ENCODE data around the gene USE1. TPM values are rescaled to one million over a fixed set of nuclear protein-coding genes. Genes with fewer than 3 reads are reported as not detected.
"Not testable (repeated sequence)": the region's sequence is repeated elsewhere in the genome, so short reads cannot be mapped to it uniquely, and the experiment has no call there.

Gene USE1
- total RNA-seq, 2 experiments from 2014 or later, result 19.9 to 20.4 TPM

DNA sequence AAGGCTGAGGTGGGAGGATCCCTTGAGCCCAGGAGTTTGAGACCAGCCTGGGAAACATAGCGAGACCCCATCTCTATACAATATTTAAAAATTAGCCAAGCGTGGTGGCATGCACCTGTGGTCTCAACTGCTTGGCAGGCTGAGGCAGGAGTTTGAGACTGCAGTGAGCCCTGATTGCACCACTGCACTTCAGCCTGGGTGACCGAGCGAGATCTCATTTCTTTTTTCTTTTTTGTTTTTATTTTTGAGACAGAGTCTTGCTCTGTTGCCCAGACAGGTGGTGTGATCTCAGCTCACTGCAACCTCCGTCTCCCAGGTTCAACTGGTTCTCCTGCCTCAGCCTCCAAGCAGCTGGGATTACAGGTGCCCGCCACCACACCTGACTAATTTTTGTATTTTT lies 23.4 kb upstream of the USE1 start:
- CTCF ChIA-PET, H3K27me3 Mint-ChIP-seq, H3K4me3 Mint-ChIP-seq, POLR2A ChIA-PET, H3K27ac Mint-ChIP-seq, H3K4me1 Mint-ChIP-seq, H3K9me3 Mint-ChIP-seq, DNase-seq: not testable (repeated sequence)
- peaks cover 63% of the 10 kb centered on the region for H3K36me3 Mint-ChIP-seq (ENCODE audit: low read depth)

DNA sequence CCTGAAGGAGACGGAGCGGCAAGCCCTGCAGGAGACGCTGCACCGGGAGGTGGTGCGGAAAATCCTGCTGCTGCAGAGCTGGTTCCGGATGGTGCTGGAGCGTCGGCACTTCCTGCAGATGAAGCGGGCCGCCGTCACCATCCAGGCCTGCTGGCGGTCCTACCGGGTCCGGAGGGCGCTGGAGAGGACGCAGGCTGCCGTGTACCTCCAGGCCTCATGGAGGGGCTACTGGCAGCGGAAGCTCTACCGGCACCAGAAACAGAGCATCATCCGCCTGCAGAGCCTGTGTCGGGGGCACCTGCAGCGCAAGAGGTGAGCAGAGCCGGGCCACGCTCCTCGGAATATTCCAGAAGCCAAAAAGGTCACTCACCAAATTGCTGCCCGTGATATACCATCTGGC lies 22.4 kb upstream of the USE1 start:
- no peak overlapping the region for H3K27ac Mint-ChIP-seq
- H3K36me3 Mint-ChIP-seq (ENCODE audit: low read depth), result peaks cover 61% of the 10 kb centered on the region
- no peak overlapping the region for H3K4me3 Mint-ChIP-seq
- ChIA-PET CTCF (no interaction called here), POLR2A (interaction anchor here (0.8 to 1.6 kb wide), 2 partner anchors 8 to 9 kb away, joined by 3 read pairs; no protein-coding TSS in a partner anchor)
- no peaks in the 10 kb centered on the region for H3K9me3 Mint-ChIP-seq
- no peaks in the 10 kb centered on the region for H3K27me3 Mint-ChIP-seq
- DNase-seq, result no peak
- H3K4me1 Mint-ChIP-seq, result no peaks in the 10 kb centered on the region

DNA sequence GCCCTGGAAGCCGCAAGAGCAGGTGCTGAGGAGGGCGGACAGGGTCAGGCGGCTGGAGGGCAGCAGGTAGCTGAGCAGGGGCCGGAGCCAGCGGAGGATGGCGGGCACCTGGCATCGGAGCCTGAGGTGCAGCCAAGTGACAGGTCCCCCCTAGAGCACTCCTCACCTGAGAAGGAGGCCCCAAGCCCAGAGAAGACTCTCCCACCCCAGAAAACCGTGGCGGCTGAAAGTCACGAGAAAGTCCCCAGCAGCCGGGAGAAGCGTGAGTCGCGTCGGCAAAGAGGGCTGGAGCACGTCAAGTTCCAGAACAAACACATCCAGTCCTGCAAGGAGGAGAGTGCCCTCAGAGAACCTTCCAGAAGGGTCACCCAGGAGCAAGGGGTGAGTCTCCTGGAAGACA lies 20.5 kb upstream of the USE1 start:
- Mint-ChIP-seq H3K27me3 (no peaks in the 10 kb centered on the region), H3K4me3 (no peak overlapping the region), H3K9me3 (no peaks in the 10 kb centered on the region), H3K36me3 (ENCODE audit: low read depth) (peaks cover 59% of the 10 kb centered on the region), H3K27ac (no peak overlapping the region), H3K4me1 (no peaks in the 10 kb centered on the region)
- no peak for DNase-seq
- ChIA-PET POLR2A (interaction anchor here (1.6 kb wide), 1 partner anchor 10 kb away, joined by 3 read pairs; no protein-coding TSS in a partner anchor), CTCF (no interaction called here)

DNA sequence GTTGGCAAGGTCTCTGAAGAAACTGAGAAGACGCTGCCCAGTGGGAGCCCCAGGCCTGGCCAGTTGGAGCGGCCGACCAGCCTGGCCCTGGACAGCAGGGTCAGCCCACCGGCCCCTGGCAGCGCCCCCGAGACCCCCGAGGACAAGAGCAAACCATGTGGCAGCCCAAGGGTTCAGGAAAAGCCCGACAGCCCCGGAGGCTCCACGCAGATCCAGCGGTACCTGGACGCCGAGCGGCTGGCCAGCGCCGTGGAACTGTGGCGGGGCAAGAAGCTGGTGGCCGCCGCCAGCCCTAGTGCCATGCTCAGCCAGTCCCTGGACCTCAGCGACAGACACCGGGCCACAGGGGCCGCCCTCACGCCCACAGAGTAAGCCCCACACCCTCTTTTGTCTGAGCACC lies 20.1 kb upstream of the USE1 start:
- Mint-ChIP-seq H3K27ac (no peak overlapping the region), H3K27me3 (no peaks in the 10 kb centered on the region), H3K36me3 (ENCODE audit: low read depth) (peaks cover 59% of the 10 kb centered on the region), H3K9me3 (no peaks in the 10 kb centered on the region), H3K4me1 (no peaks in the 10 kb centered on the region), H3K4me3 (no peak overlapping the region)
- POLR2A ChIA-PET, result no interaction called here
- CTCF ChIA-PET, result no interaction called here
- DNase-seq, result no peak

DNA sequence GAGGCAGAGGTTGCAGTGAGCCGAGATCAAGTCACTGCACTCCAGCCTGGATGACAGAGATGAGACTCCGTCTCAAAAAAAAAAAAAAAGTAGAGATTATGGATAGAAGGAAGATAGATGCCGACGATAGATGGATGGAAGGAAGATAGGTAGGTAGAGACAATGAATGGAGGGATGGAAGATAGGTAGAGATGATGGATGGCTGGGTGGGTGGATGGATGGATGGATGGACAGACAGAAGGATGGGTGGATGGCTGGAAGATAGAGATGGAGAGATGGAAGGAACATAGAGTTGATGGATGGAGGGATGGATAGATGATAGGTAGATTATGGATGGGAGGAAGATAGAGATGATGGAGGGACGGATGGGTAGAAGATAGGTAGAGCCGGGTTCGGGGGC lies 18.5 kb upstream of the USE1 start:
- H3K27ac Mint-ChIP-seq, result no peak overlapping the region
- POLR2A ChIA-PET, result no interaction called here
- H3K9me3 Mint-ChIP-seq, result no peaks in the 10 kb centered on the region
- H3K36me3 Mint-ChIP-seq (ENCODE audit: low read depth), result peaks cover 63% of the 10 kb centered on the region
- no peaks in the 10 kb centered on the region for H3K4me1 Mint-ChIP-seq
- CTCF ChIA-PET, result no interaction called here
- H3K4me3 Mint-ChIP-seq, result no peak overlapping the region
- no peak for DNase-seq
- no peaks in the 10 kb centered on the region for H3K27me3 Mint-ChIP-seq

DNA sequence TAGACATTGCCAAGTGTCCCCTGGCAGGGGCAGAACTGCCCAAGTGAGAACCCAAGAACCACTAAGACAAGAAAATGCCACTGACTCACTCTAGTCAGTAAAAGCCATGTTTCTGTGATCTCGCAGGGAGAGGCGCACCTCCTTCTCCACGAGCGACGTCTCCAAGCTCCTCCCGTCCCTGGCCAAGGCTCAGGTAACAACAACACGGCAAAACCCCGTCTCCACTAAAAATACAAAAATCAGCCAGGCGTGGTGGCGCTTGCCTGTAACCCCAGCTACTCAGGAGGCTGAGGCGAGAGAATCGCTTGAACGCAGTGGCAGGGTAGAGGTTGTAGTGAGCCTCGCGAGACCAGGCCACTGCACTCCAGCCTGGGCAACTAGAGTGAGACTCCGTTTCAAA lies 17.5 kb upstream of the USE1 start:
- Mint-ChIP-seq H3K4me1 (no peaks in the 10 kb centered on the region), H3K27me3 (no peaks in the 10 kb centered on the region), H3K36me3 (ENCODE audit: low read depth) (peaks cover 72% of the 10 kb centered on the region), H3K9me3 (no peaks in the 10 kb centered on the region), H3K27ac (no peak overlapping the region), H3K4me3 (no peak overlapping the region)
- DNase-seq, result no peak
- CTCF ChIA-PET, result no interaction called here
- POLR2A ChIA-PET, result no interaction called here

DNA sequence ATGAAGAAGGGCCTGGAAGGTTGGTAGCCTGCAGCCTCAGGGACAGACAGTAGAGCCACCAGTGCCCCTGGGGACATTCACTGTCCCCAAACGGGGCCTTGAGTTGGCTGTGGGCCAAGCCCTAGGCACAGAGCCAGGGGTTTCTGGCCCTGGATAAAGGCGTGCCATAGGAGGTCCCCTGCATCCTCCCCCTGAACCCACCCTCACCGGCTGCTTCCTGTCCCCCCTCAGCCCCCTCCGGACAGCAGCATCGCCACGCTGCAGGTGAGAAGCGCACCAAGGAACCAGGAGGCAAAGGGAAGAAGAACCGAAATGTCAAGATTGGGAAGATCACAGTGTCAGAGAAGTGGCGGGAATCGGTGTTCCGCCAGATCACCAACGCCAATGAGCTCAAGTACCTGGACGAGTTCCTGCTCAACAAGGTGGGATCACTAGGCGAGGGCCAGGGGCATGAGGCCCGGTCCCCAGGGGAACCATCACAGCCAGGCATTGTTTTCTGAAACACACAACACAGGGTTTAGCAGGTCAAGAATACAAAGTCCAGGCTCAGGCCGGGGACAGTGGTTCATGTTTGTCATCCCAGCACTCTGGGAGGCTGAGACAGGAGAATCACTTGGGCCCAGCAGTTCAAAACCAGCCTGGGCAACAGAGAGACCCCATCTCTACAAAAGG lies 14.6 kb upstream of the USE1 start:
- CTCF ChIA-PET, result no interaction called here
- Mint-ChIP-seq H3K9me3 (no peaks in the 10 kb centered on the region), H3K4me3 (no peak overlapping the region), H3K4me1 (no peaks in the 10 kb centered on the region), H3K36me3 (ENCODE audit: low read depth) (peaks cover 78% of the 10 kb centered on the region), H3K27me3 (no peaks in the 10 kb centered on the region), H3K27ac (no peak overlapping the region)
- no peak for DNase-seq
- POLR2A ChIA-PET, result interaction anchor here (2.7 kb wide), 1 partner anchor 16 kb away, joined by 9 read pairs; no protein-coding TSS in a partner anchor

DNA sequence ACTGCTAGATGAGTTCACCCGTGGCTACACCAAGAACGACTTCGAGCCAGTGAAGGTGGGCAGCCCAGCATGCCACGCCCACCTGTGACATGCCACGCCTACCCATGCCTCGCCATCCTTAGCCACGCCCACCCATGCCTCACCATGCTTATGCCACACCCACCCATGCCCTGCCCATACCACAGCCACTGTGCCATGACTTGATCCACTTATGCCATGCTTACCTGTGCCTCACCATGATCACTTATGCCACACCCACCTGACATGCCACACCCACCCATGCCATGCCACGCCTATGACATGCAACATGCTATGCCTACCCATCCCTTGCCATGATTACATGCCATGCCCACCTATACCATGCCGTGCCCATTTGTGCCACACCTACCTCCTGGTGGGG lies 12.9 kb upstream of the USE1 start:
- ChIA-PET CTCF (no interaction called here), POLR2A (no interaction called here)
- Mint-ChIP-seq H3K27me3 (no peaks in the 10 kb centered on the region), H3K4me3 (no peak overlapping the region), H3K4me1 (no peaks in the 10 kb centered on the region), H3K36me3 (ENCODE audit: low read depth) (peaks cover 76% of the 10 kb centered on the region), H3K27ac (no peak overlapping the region), H3K9me3 (no peaks in the 10 kb centered on the region)
- DNase-seq, result peak; percentile 30

DNA sequence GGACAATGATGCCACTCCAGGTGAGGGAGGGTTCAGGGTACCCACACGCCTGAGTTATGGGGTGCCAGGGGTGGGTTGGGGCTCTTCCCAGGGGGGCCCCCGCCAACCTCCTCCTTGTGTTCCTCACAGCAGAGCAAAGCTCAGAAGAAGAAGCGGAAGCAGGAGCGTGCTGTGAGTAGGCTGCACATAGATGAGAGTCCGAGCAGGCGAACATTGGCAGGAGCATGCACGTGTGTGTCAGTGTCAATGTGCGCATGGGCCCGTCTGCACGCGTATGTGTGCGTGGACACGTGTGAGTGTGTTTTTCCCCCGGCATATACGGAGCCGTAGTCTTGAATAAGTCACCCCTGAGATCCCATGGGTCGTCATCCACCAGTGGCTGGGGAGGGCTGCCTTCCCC lies 12.4 kb upstream of the USE1 start:
- POLR2A ChIA-PET, result no interaction called here
- CTCF ChIA-PET, result no interaction called here
- no peak for DNase-seq
- Mint-ChIP-seq H3K27me3 (no peaks in the 10 kb centered on the region), H3K4me1 (no peaks in the 10 kb centered on the region), H3K27ac (no peak overlapping the region), H3K36me3 (ENCODE audit: low read depth) (peaks cover 71% of the 10 kb centered on the region), H3K4me3 (no peak overlapping the region), H3K9me3 (no peaks in the 10 kb centered on the region)

DNA sequence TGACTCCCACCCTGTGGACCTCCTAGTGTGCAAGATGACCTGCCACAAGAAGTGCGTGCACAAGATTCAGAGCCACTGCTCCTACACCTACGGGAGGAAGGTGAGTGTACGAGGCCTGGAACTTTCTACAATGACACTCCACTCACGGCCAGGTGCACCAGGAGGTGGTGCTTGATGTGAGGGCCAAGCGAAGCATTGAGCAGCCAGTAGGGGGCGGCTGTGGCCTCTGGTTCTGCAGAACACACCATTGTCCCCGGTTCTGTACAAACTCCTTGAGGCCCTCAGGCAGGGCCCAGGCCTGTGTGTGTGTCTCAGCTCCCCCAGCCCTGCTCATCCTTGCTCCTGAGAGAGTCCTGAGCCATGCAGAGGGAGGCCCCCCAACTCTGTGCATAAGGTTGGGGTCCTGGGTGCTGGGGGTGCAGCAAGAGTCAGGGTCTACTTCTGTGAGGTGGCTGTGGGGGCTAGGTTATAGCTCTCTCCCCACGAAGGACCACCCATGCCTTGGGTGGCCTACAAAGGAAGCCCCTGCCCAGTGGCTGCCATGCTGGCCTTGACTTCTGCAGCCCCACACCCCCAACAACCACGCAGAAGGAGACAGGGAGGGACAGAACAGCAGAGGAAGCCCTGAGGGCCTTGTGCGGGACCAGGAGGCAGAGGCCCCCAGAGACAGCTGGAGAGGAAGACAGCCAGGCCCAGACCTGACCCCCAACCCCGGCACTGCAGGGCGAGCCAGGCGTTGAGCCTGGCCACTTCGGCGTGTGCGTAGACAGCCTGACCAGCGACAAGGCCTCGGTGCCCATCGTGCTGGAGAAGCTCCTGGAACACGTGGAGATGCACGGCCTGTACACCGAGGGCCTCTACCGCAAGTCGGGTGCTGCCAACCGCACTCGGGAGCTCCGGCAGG lies 9.7 kb upstream of the USE1 start:
- CTCF ChIA-PET, result interaction anchor here (1.2 to 1.3 kb wide), 3 partner anchors 17 to 61 kb away, joined by 3 to 4 read pairs (median 3); partner anchors contain the start of genes BABAM1 and USHBP1
- Mint-ChIP-seq H3K9me3 (no peaks in the 10 kb centered on the region), H3K4me1 (peaks cover 16% of the 10 kb centered on the region), H3K36me3 (ENCODE audit: low read depth) (peaks cover 77% of the 10 kb centered on the region), H3K4me3 (no peak overlapping the region), H3K27ac (no peak overlapping the region), H3K27me3 (no peaks in the 10 kb centered on the region)
- peak; percentile 69 for DNase-seq
- POLR2A ChIA-PET, result interaction anchor here (1.4 to 1.5 kb wide), 2 partner anchors 9 to 76 kb away, joined by 4 read pairs; partner anchors contain the start of genes ANKLE1 and USE1

DNA sequence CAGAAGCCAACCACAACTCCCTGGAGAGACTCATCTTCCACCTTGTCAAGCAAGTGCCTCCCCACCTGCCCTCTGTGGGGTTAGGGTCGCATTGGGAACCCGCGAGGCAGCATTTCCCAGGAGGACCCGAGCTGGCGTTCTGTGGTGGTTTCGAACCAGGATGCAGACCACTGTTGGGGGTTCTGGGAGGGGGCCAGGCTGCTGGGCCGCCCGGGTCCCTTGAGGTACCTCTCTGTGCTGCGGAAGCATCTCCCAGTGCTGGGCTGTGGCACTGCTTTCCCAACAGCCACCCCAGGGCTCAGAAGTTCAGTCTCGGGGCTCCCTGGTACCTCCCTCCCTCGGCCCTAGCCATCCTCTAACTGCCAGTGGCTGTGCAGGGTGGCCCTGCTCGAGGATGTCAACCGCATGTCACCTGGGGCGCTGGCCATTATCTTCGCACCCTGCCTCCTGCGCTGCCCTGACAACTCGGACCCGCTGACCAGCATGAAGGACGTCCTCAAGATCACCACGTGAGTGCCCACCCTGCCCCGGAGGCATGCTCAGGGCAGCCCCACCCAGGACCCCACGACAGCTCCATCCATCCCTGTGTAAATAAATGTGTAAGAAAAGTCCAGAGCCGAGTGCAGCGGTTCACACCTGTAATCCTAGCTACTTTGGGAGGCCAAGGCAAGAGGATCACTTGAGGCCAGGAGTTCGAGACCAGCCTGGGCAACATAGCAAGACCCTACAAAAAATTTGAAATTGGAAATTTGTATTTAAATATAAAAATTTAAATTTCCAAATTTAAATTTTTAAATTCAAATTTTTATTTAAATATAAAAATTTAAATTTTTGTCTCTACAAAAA lies 8.2 kb upstream of the USE1 start:
- ChIA-PET CTCF (no interaction called here), POLR2A (interaction anchor here (1.5 kb wide), 1 partner anchor 74 kb away, joined by 4 read pairs; the partner anchor contains the start of gene ANKLE1)
- DNase-seq, result no peak
- H3K27ac Mint-ChIP-seq, result no peak overlapping the region
- no peaks in the 10 kb centered on the region for H3K9me3 Mint-ChIP-seq
- peaks cover 16% of the 10 kb centered on the region for H3K4me1 Mint-ChIP-seq
- no peak overlapping the region for H3K4me3 Mint-ChIP-seq
- H3K27me3 Mint-ChIP-seq, result no peaks in the 10 kb centered on the region
- peaks cover 71% of the 10 kb centered on the region for H3K36me3 Mint-ChIP-seq (ENCODE audit: low read depth)

DNA sequence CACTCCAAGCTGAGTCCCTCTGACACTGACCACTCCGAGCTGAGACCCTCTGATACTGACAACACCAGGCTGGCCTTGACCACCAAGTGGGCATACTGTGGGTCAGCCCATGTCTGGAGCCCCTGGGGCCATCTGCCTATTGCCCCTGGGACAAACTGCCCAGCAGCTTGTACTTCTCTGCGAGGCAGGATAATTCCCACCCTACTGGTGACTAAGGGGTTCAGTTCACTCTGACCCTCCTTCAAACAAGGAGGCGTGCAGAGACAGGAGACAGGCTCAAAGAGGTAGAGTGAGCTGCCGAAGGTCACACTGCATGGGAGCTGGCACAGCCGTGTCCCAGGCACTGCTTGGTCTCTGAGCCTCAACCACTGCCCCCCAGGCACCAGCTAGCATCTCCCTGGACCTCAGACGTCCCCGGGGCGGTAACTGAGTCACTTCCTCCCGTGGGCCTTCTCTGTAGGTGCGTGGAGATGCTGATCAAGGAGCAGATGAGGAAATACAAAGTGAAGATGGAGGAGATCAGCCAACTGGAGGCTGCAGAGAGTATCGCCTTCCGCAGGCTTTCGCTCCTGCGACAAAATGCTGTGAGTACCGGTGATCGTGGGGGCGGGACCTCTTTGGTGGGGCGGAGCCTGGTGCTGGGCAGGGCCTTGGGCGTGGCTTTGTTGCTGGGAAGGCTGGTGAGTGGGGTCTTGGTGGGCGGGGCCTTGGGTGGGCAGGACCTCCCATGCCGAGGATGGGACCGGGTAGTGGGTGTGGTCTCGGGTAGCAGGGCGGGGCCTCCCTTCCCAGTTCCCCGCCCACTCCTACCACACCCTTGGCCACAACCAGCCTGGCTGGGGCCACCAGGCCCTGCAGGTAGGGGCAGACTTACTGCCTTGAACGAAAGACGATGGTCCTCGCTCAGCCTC lies 5.8 kb upstream of the USE1 start:
- peaks cover 18% of the 10 kb centered on the region for H3K4me1 Mint-ChIP-seq
- no peaks in the 10 kb centered on the region for H3K9me3 Mint-ChIP-seq
- peak overlapping the region; percentile 27 for H3K27ac Mint-ChIP-seq
- ChIA-PET POLR2A (interaction anchor here (1.1 kb wide), 1 partner anchor 58 kb away, joined by 4 read pairs; the partner anchor contains the start of gene BABAM1), CTCF (interaction anchor here (1.2 to 1.3 kb wide), 2 partner anchors 25 to 26 kb away, joined by 3 to 5 read pairs; no protein-coding TSS in a partner anchor)
- H3K27me3 Mint-ChIP-seq, result no peaks in the 10 kb centered on the region
- DNase-seq, result peak; percentile 52
- peaks cover 62% of the 10 kb centered on the region for H3K36me3 Mint-ChIP-seq (ENCODE audit: low read depth)
- no peak overlapping the region for H3K4me3 Mint-ChIP-seq

All from activated CD4-positive, alpha-beta memory T cell treated with anti-CD3 and anti-CD28 coated beads, Interleukin-2, amount 10 ng/mL, durations not matched to agents 7 days and 5 days (primary cell).